Thyroid gland (tissue), 4 donors: ENCODE results near the gene TMEM266.

ENCODE experiments used
- CTCF ChIP-seq, 6 experiments: fragments of 200-600 bp in 3 of 6; fragments of 450-650 bp in 3 of 6; sonication (generic) in 3 of 6; IDR thresholded peaks; one replicate each; pipeline ENCODE4 v1.5.1; 2016 to 2019; ENCODE audit warnings: antibody characterized with exemption in 6 of 6, mild to moderate bottlenecking in 2 of 6, inconsistent platforms in 1 of 6, moderate library complexity in 1 of 6
- POLR2A ChIP-seq, 2 donors: fragments of 450-650 bp; IDR thresholded peaks; one replicate each; pipeline ENCODE4 v1.6.1; 2017; ENCODE audit warnings: antibody characterized with exemption in 2 of 2, mild to moderate bottlenecking in 2 of 2, moderate library complexity in 1 of 2

DNA sequence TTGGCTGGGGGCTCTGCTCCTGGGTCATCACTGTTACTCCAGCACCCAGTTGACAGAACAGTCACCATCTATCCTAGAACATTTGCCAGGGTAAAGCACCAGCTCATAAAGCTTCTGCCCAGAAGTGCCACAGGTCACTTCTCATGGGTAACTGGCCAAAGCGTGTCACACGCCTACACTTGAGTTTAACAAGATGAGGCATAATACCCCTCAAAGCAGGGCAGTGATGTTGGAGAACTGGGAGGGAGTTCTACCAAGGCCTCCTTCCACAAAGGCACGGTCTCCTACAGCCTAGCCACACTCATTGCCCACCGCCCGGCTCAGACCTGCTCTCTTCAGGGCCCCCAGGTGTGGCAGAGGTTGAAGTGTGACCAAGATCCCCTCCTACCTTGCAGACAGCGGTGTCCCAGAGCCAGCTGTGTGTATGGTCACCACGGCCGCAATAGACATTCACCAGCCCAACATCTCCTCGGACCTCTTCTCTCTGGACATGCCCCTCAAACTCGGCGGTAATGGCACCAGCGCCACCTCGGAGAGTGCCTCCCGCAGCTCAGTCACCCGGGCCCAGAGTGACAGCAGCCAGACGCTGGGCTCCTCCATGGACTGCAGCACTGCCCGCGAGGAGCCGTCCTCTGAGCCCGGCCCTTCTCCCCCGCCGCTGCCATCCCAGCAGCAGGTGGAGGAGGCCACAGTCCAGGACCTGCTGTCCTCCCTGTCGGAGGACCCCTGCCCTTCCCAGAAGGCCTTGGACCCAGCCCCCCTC is 143.7 kb downstream of the TMEM266 start:
- TF ChIP-seq CTCF (IDR thresholded peaks at IDR 0.05) (no peak), POLR2A (IDR thresholded peaks at IDR 0.05) (no peak)
